Measurements from ENCODE around the gene NARS2.
"Not testable (repeated sequence)": the region's sequence is repeated elsewhere in the genome, so short reads cannot be mapped to it uniquely, and the experiment has no call there.

The NARS2 gene

GRCh38 chr11:78575478-78575877 lies 814 bp upstream of the NARS2 start:
- no peak for DNase-seq

- no peak for DNase-seq
These were observed 983 bp downstream of the NARS2 start for GRCh38 chr11:78573681-78574080.

- DNase-seq: no peak
These were observed 1.4 kb downstream of the NARS2 start for GRCh38 chr11:78573271-78573670.

GRCh38 chr11:78572394-78572793 lies 2.3 kb downstream of the NARS2 start:
- DNase-seq: no peak

GRCh38 chr11:78570031-78570430 lies 4.6 kb downstream of the NARS2 start:
- DNase-seq: no peak

- DNase-seq: peak; percentile 15 to 55
These were observed 7.5 kb downstream of the NARS2 start for GRCh38 chr11:78567209-78567608.

GRCh38 chr11:78564490-78565467 lies 9.9 kb downstream of the NARS2 start:
- peak in 1 of 2 experiments; percentile 65 for DNase-seq

GRCh38 chr11:78564037-78564436 lies 10.6 kb downstream of the NARS2 start:
- DNase-seq: not testable (repeated sequence)

- not testable (repeated sequence) for DNase-seq
These were observed 11.6 kb downstream of the NARS2 start for GRCh38 chr11:78563090-78563489.

- DNase-seq: peak in 1 of 2 experiments; percentile 59
These were observed 12.3 kb downstream of the NARS2 start for GRCh38 chr11:78562398-78562797.

GRCh38 chr11:78560826-78561484 lies 13.7 kb downstream of the NARS2 start:
- DNase-seq: no peak

GRCh38 chr11:78560153-78560552 lies 14.5 kb downstream of the NARS2 start:
- no peak for DNase-seq

- DNase-seq: no peak
These were observed 17.4 kb downstream of the NARS2 start for GRCh38 chr11:78557236-78557635.

- DNase-seq: no peak
These were observed 19.1 kb downstream of the NARS2 start for GRCh38 chr11:78555592-78555991.

GRCh38 chr11:78552881-78553280 lies 21.8 kb downstream of the NARS2 start:
- no peak for DNase-seq

GRCh38 chr11:78552139-78552538 lies 22.5 kb downstream of the NARS2 start:
- DNase-seq: not testable (repeated sequence)

GRCh38 chr11:78551066-78551465 lies 23.6 kb downstream of the NARS2 start:
- no peak for DNase-seq

GRCh38 chr11:78549624-78550409 lies 24.8 kb downstream of the NARS2 start:
- DNase-seq: no peak

- no peak for DNase-seq
These were observed 25.6 kb downstream of the NARS2 start for GRCh38 chr11:78548911-78549590.

GRCh38 chr11:78547931-78548705 lies 26.5 kb downstream of the NARS2 start:
- no peak for DNase-seq

- no peak for DNase-seq
These were observed 32.7 kb downstream of the NARS2 start for GRCh38 chr11:78542007-78542406.

- no peak for DNase-seq
These were observed 33.1 kb downstream of the NARS2 start for GRCh38 chr11:78541537-78541936.

Data from SW 1271 (cell line).